GM12878 (cell line): Measurements from ENCODE around the gene RASGEF1B. TPM values are rescaled to one million over a fixed set of nuclear protein-coding genes. Genes with fewer than 3 reads are reported as not detected.

Source experiments
- ATAC-seq: fragments of 200-7000 bp; cut with Tn5 transposase; 3 replicates; pipeline ENCODE4 v1.9.1; 2020; ENCODE audit warnings: mild to moderate bottlenecking, moderate library complexity
- BruUV-seq: library from RNA; stranded (reverse); fragments of 400-500 nt; replicated peaks from 2 replicates; lab custom pipeline; 2021; lab: Mats Ljungman, UMichigan
- CTCF ChIA-PET: fragments of 300-600 bp; sonication (Branson Sonifier 250); formaldehyde crosslinking; extraction: SDS; loops from one replicate; lab custom pipeline; 2021; ENCODE audit warnings: inconsistent platforms; lab: Yijun Ruan, JAX
- POLR2A ChIA-PET: fragments of 350-600 bp; formaldehyde crosslinking; extraction: SDS; loops from one replicate; lab custom pipeline; 2021; ENCODE audit warnings: inconsistent platforms; lab: Charles Lee
- RAD21 ChIA-PET: fragments of 300-600 bp; sonication (Branson Sonifier 250); formaldehyde crosslinking; loops from one replicate; lab custom pipeline; 2023; ENCODE audit warnings: antibody characterized with exemption; ENCODE audit not compliant: unreplicated experiment; lab: Charles Lee
- SMC1A ChIA-PET: fragments of 300-600 bp; sonication (Branson Sonifier 250); formaldehyde crosslinking; loops from one replicate; lab custom pipeline; 2023; ENCODE audit not compliant: unreplicated experiment, uncharacterized antibody; lab: Charles Lee
- DNase-seq: peaks from one replicate; pipeline ENCODE4 v3.0.0-alpha.2; 2011; ENCODE audit warnings: low read depth, low spot score
- FAIRE-seq: peaks from 3 replicates; lab custom pipeline; 2011; peaks lifted over from hg19 to GRCh38; lab: Jason Lieb, UNC
- H2AFZ ChIP-seq: 2 replicates; pipeline ENCODE4 v1.6.0; 2011; ENCODE audit warnings: low read depth, low read length, control low read depth; ENCODE audit not compliant: control insufficient read depth
- H3K27ac ChIP-seq: 2 replicates; pipeline ENCODE4 v1.5.1; 2011; ENCODE audit warnings: control low read depth; ENCODE audit not compliant: control insufficient read depth, insufficient read depth
- H3K27me3 ChIP-seq, 2 experiments: replicated peaks in 1 of 2; 2 replicates each; pipeline versions ENCODE4 v1.6.0 to v1.6.1; 2011; ENCODE audit warnings: low read length in 1 of 2; ENCODE audit not compliant: control insufficient read depth in 2 of 2, insufficient read depth in 2 of 2
- H3K36me3 ChIP-seq, 2 experiments: 2 replicates each; pipeline ENCODE4 v1.5.1; 2011; ENCODE audit warnings: low read length in 1 of 2; ENCODE audit not compliant: control insufficient read depth in 2 of 2, insufficient read depth in 2 of 2
- H3K4me1 ChIP-seq: 2 replicates; pipeline ENCODE4 v1.6.1; 2011; ENCODE audit warnings: mild to moderate bottlenecking, low read length, moderate library complexity, mixed read lengths; ENCODE audit not compliant: control insufficient read depth, insufficient read depth
- H3K4me2 ChIP-seq: 2 replicates; pipeline ENCODE4 v1.6.0; 2011; ENCODE audit warnings: control low read depth; ENCODE audit not compliant: control insufficient read depth, insufficient read depth
- H3K4me3 ChIP-seq: fragments of 200-600 bp; sonication (generic); 2 replicates; pipeline ENCODE4 v1.5.1; 2016
- H3K79me2 ChIP-seq: 2 replicates; pipeline ENCODE4 v1.6.0; 2011; ENCODE audit warnings: low read length; ENCODE audit not compliant: control insufficient read depth, insufficient read depth
- H3K9ac ChIP-seq: 2 replicates; pipeline ENCODE4 v1.8.0; 2011; ENCODE audit warnings: low read length, control low read depth, mixed read lengths; ENCODE audit not compliant: control insufficient read depth, insufficient read depth
- H3K9me3 ChIP-seq: replicated peaks from 3 replicates; pipeline ENCODE4 v1.5.1; 2011; ENCODE audit warnings: mild to moderate bottlenecking, low read length; ENCODE audit not compliant: control insufficient read depth, insufficient read depth
- H4K20me1 ChIP-seq: 2 replicates; pipeline ENCODE4 v1.6.0; 2011; ENCODE audit not compliant: control insufficient read depth, insufficient read depth
- BACH1 ChIP-seq: fragments of 450-650 bp; IDR thresholded peaks from 2 replicates; pipeline ENCODE4 v1.6.1; 2017; ENCODE audit warnings: mild to moderate bottlenecking, borderline replicate concordance
- E2F4 ChIP-seq: IDR thresholded peaks from 2 replicates; pipeline ENCODE4 v1.6.1; 2012; ENCODE audit warnings: low read depth, low read length, improper control_type of control experiment
- FOS ChIP-seq: IDR thresholded peaks from 3 replicates; pipeline ENCODE4 v1.6.1; 2011; ENCODE audit warnings: borderline replicate concordance; ENCODE audit not compliant: insufficient read length; ENCODE audit errors: extremely low read depth
- HCFC1 ChIP-seq: fragments of 150-350 bp; IDR thresholded peaks from 2 replicates; pipeline ENCODE4 v1.6.1; 2014; ENCODE audit warnings: low read length
- KAT2A ChIP-seq: conservative IDR thresholded peaks from 2 replicates; pipeline ENCODE4 v1.6.1; 2011; ENCODE audit warnings: low read depth, low read length; ENCODE audit not compliant: control insufficient read depth
- NFIC ChIP-seq: IDR thresholded peaks from 2 replicates; pipeline ENCODE4 v1.6.1; 2012; ENCODE audit warnings: low read depth, mild to moderate bottlenecking, inconsistent platforms, low read length, moderate library complexity
- PAX5 ChIP-seq: IDR thresholded peaks from 2 replicates; pipeline ENCODE4 v1.6.1; 2011; ENCODE audit warnings: low read depth, low read length, borderline replicate concordance
- POLR2A ChIP-seq: IDR thresholded peaks from 2 replicates; pipeline ENCODE4 v1.6.1; 2011; ENCODE audit warnings: low read depth, mild to moderate bottlenecking, low read length
- RAD51 ChIP-seq: fragments of 450-650 bp; IDR thresholded peaks from 2 replicates; pipeline ENCODE4 v1.6.1; 2016; ENCODE audit warnings: moderate library complexity, mild to moderate bottlenecking, inconsistent platforms
- SMAD1 ChIP-seq: fragments of 450-650 bp; IDR thresholded peaks from 2 replicates; pipeline ENCODE4 v1.6.1; 2018; ENCODE audit warnings: mild to moderate bottlenecking, low read depth; ENCODE audit not compliant: partially characterized antibody
- TBL1XR1 ChIP-seq: IDR thresholded peaks from 2 replicates; pipeline ENCODE4 v1.6.1; 2012; ENCODE audit warnings: low read depth, low read length, improper control_type of control experiment
- ZBTB33 ChIP-seq: fragments of 450-650 bp; IDR thresholded peaks from 2 replicates; pipeline ENCODE4 v1.6.1; 2017; ENCODE audit warnings: mild to moderate bottlenecking
- WGBS: methylation state at CpG from one replicate; pipeline ENCODE4 v1.1.6; 2016; ENCODE audit warnings: low lambda C conversion rate; ENCODE audit not compliant: insufficient replicate concordance, insufficient coverage; ENCODE audit errors: missing lambda C conversion rate; 5-methylcytosine and 5-hydroxymethylcytosine counted together
- in situ Hi-C: fragments of 300-500 bp; cut with MboI; formaldehyde crosslinking; loops from 9 replicates; pipeline ENCODE4 v1.14.3; 2018; ENCODE audit warnings: mixed read lengths
- intact Hi-C: fragments of 100-400 bp; cut with micrococcal nuclease; formaldehyde crosslinking; loops from one replicate; pipeline ENCODE4 v1.14.2; 2022; ENCODE audit not compliant: unreplicated experiment
- polyA plus RNA-seq, 11 experiments: library from polyadenylated mRNA; depleted of rRNA in 4 of 11; unstranded in 6 of 11; stranded (reverse) in 5 of 11; fragments of >200 nt; fragmentation: Nextera tagmentation in 4 of 11; fragmentation: Illumina TruSeq in 1 of 11; extraction: Ambion mirVana in 4 of 11; extraction: Trizol in 1 of 11; gene quantifications; 1 replicate in 1 of 11; 2 replicates in 10 of 11; pipeline versions ENCODE4 v1.2.1 to v1.2.3, GENCODE V29; 2011 to 2016; ENCODE audit warnings: inconsistent platforms in 2 of 11, missing spikeins in 2 of 11, low read depth in 1 of 11
- total RNA-seq, 4 experiments: library from RNA; depleted of rRNA in 3 of 4; stranded (reverse); fragments of >200 nt in 3 of 4; fragmentation: Illumina TruSeq in 1 of 4; extraction: Trizol in 1 of 4; gene quantifications; 2 replicates each; pipeline versions ENCODE4 v1.2.1 to v1.2.3, GENCODE V29; 2013 to 2021

The RASGEF1B gene
- total and polyA plus RNA-seq, 10 of the 15 experiments (the other 5 are each of a cell fraction or from before 2014, with no cell fraction given): 0.03 to 0.24 (median 0.10) TPM; not detected in 2

GRCh38 chr4:81408341-81408740 lies 63.4 kb downstream of the RASGEF1B start:
- TF ChIP-seq E2F4: no peak
- TF ChIP-seq, all 136 proteins: peak for 0
- no peaks in the 10 kb centered on the region for H4K20me1 ChIP-seq
- H3K4me2 ChIP-seq: no peak overlapping the region
- no peaks in the 10 kb centered on the region for H3K79me2 ChIP-seq
- H2AFZ ChIP-seq: no peak overlapping the region
- WGBS: 44% methylated on average over 7 of the region's 7 CpGs
- no peak overlapping the region for H3K4me3 ChIP-seq
- SMC1A ChIA-PET: interaction anchor here (0.9 kb wide), 1 partner anchor 59 kb away, joined by 3 read pairs; no protein-coding TSS in a partner anchor
- no TSS peak for BruUV-seq
- intact Hi-C loops (loop anchor here (5.0 kb wide), 3 partner anchors 59 to 859 kb away; no protein-coding TSS in a partner anchor), in situ Hi-C loops (loop anchor here (5.0 kb wide), 2 partner anchors 429 to 794 kb away; no protein-coding TSS in a partner anchor)
- no peak for DNase-seq
- CTCF ChIA-PET: interaction anchor here (1.3 kb wide), 1 partner anchor 9 kb away, joined by 3 read pairs; no protein-coding TSS in a partner anchor
- no peaks in the 10 kb centered on the region for H3K9me3 ChIP-seq
- no peaks in the 10 kb centered on the region for H3K4me1 ChIP-seq
- no peaks in the 10 kb centered on the region for H3K27me3 ChIP-seq
- POLR2A ChIA-PET: no interaction called here
- H3K36me3 ChIP-seq: no peaks in the 10 kb centered on the region
- ATAC-seq: no peak
- FAIRE-seq: no peak
- no peak overlapping the region for H3K9ac ChIP-seq
- H3K27ac ChIP-seq: no peak overlapping the region
- RAD21 ChIA-PET: no interaction called here

- ATAC-seq (no peak), DNase-seq (no peak), FAIRE-seq (no peak)
- in situ Hi-C loops: loop anchor here (5.0 kb wide), 2 partner anchors 430 to 795 kb away; no protein-coding TSS in a partner anchor
- Histone ChIP-seq H3K9me3 (no peaks in the 10 kb centered on the region), H3K79me2 (no peaks in the 10 kb centered on the region), H3K36me3 (no peaks in the 10 kb centered on the region), H2AFZ (no peak overlapping the region), H4K20me1 (no peaks in the 10 kb centered on the region), H3K27ac (no peak overlapping the region), H3K9ac (no peak overlapping the region), H3K27me3 (no peaks in the 10 kb centered on the region), H3K4me3 (no peak overlapping the region), H3K4me1 (no peaks in the 10 kb centered on the region), H3K4me2 (no peak overlapping the region)
- ChIA-PET SMC1A (interaction anchor here (1.0 to 1.4 kb wide), 2 partner anchors 60 to 436 kb away, joined by 3 to 4 read pairs; no protein-coding TSS in a partner anchor), RAD21 (no interaction called here), POLR2A (no interaction called here), CTCF (interaction anchor here (0.6 to 1.7 kb wide), 3 partner anchors 25 to 953 kb away, joined by 3 to 7 read pairs (median 3); no protein-coding TSS in a partner anchor)
- intact Hi-C loops: loop anchor here (5.0 kb wide), 3 partner anchors 60 to 860 kb away; no protein-coding TSS in a partner anchor
- 21% methylated on average over 4 of the region's 4 CpGs for WGBS
- no TSS peak for BruUV-seq
- TF ChIP-seq PAX5 (no peak), ZBTB33 (no peak), POLR2A (no peak), RAD51 (no peak), KAT2A (no peak), TBL1XR1 (no peak), BACH1 (no peak), NFIC (no peak), HCFC1 (no peak), FOS (no peak), SMAD1 (no peak)
Observed at GRCh38 chr4:81407726-81408125, 64.0 kb downstream of the RASGEF1B start.
